Measurements from ENCODE around the gene ASXL2.
"Not testable (repeated sequence)": the region's sequence is repeated elsewhere in the genome, so short reads cannot be mapped to it uniquely, and the experiment has no call there.

ASXL2 gene

GRCh38 chr2:25725877-25726276 lies 152.4 kb downstream of the ASXL2 start:
- DNase-seq = no peak

- no peak for DNase-seq
Observed at GRCh38 chr2:25724756-25725155, 153.5 kb downstream of the ASXL2 start.

GRCh38 chr2:25722224-25722623 lies 156.1 kb downstream of the ASXL2 start:
- no peak for DNase-seq

- DNase-seq = no peak
Observed at GRCh38 chr2:25720575-25720974, 157.7 kb downstream of the ASXL2 start.

- DNase-seq = no peak
Observed at GRCh38 chr2:25714740-25715139, 163.5 kb downstream of the ASXL2 start.

GRCh38 chr2:25712455-25712854 lies 165.8 kb downstream of the ASXL2 start:
- DNase-seq = no peak

GRCh38 chr2:25711675-25712354 lies 166.5 kb downstream of the ASXL2 start:
- DNase-seq = no peak

- no peak for DNase-seq
Observed at GRCh38 chr2:25710750-25711149, 167.5 kb downstream of the ASXL2 start.

- DNase-seq = no peak
Observed at GRCh38 chr2:25709349-25709748, 168.9 kb downstream of the ASXL2 start.

GRCh38 chr2:25707927-25708590 lies 170.2 kb downstream of the ASXL2 start:
- DNase-seq = no peak

GRCh38 chr2:25705575-25705974 lies 172.7 kb downstream of the ASXL2 start:
- not testable (repeated sequence) for DNase-seq

- no peak for DNase-seq
Observed at GRCh38 chr2:25701801-25702200, 176.5 kb downstream of the ASXL2 start.

GRCh38 chr2:25700221-25700660 lies 178.0 kb downstream of the ASXL2 start:
- peak; percentile 23 to 50 for DNase-seq

- DNase-seq = no peak
Observed at GRCh38 chr2:25699216-25699615, 179.1 kb downstream of the ASXL2 start.

- no peak for DNase-seq
Observed at GRCh38 chr2:25698752-25699151, 179.5 kb downstream of the ASXL2 start.

- no peak for DNase-seq
Observed at GRCh38 chr2:25697559-25698341, 180.5 kb downstream of the ASXL2 start.

- DNase-seq = no peak
Observed at GRCh38 chr2:25692737-25693445, 185.4 kb downstream of the ASXL2 start.

GRCh38 chr2:25692143-25692542 lies 186.1 kb downstream of the ASXL2 start:
- no peak for DNase-seq

- no peak for DNase-seq
Observed at GRCh38 chr2:25690058-25690457, 188.2 kb downstream of the ASXL2 start.

GRCh38 chr2:25688236-25688635 lies 190.1 kb downstream of the ASXL2 start:
- no peak for DNase-seq

GRCh38 chr2:25685741-25686140 lies 192.5 kb downstream of the ASXL2 start:
- DNase-seq = no peak

- no peak for DNase-seq
Observed at GRCh38 chr2:25684577-25685473, 193.5 kb downstream of the ASXL2 start.

Data from CD4-positive, alpha-beta T cell treated with Interleukin-4 for 1 hour (primary cell).